Epithelial cell of esophagus (primary cell): ENCODE results near the gene ANLN.
"Not testable (repeated sequence)": the region's sequence is repeated elsewhere in the genome, so short reads cannot be mapped to it uniquely, and the experiment has no call there.

Experiments
- DNase-seq: peaks from one replicate; pipeline ENCODE4 v3.0.0; 2010; ENCODE audit warnings: low read depth
- H3K4me3 ChIP-seq: 2 replicates; pipeline ENCODE4 v1.5.1; 2011; ENCODE audit warnings: mild to moderate bottlenecking, low read length, control low read depth
- CTCF ChIP-seq: IDR thresholded peaks from 2 replicates; pipeline ENCODE4 v1.5.1; 2011; ENCODE audit warnings: low read depth, mild to moderate bottlenecking, low read length, control low read depth, inconsistent platforms; ENCODE audit not compliant: insufficient read depth; ENCODE audit errors: missing control alignments

ANLN gene

GRCh38 chr7:36366718-36367560 lies 22.7 kb upstream of the ANLN start:
- DNase-seq = peak; percentile 90
- TF ChIP-seq CTCF = peak; percentile 51
- H3K4me3 ChIP-seq = peak overlapping the region; percentile 53

GRCh38 chr7:36367561-36368077 lies 22.0 kb upstream of the ANLN start:
- peak overlapping the region; percentile 53 for H3K4me3 ChIP-seq
- TF ChIP-seq CTCF = no peak
- DNase-seq = no peak

GRCh38 chr7:36368496-36368895 lies 21.2 kb upstream of the ANLN start:
- H3K4me3 ChIP-seq = no peak overlapping the region
- no peak for TF ChIP-seq CTCF

GRCh38 chr7:36369171-36369570 lies 20.5 kb upstream of the ANLN start:
- H3K4me3 ChIP-seq = no peak overlapping the region
- DNase-seq = no peak
- no peak for TF ChIP-seq CTCF

More at GRCh38 chr7:36368496-36368895, 21.2 kb upstream of the ANLN start:
- DNase-seq = no peak

- H3K4me3 ChIP-seq = no peak overlapping the region
- no peak for DNase-seq
- no peak for TF ChIP-seq CTCF
These were observed 19.6 kb upstream of the ANLN start for GRCh38 chr7:36370046-36370445.

GRCh38 chr7:36372156-36372555 lies 17.5 kb upstream of the ANLN start:
- H3K4me3 ChIP-seq = no peak overlapping the region
- no peak for TF ChIP-seq CTCF
- peak; percentile 46 for DNase-seq

GRCh38 chr7:36378555-36378954 lies 11.1 kb upstream of the ANLN start:
- not testable (repeated sequence) for DNase-seq, H3K4me3 ChIP-seq
